Eye (tissue), 1 donor: ENCODE measurements around the gene AMH.
A peak's percentile ranks its signal among the peaks of the same experiment; 100 is the strongest.
"Not testable (repeated sequence)": the region's sequence is repeated elsewhere in the genome, so short reads cannot be mapped to it uniquely, and the experiment has no call there.

Source experiments
- DNase-seq: peaks from one replicate; pipeline ENCODE4 v3.0.0-alpha.2; 2015

Gene AMH

DNA sequence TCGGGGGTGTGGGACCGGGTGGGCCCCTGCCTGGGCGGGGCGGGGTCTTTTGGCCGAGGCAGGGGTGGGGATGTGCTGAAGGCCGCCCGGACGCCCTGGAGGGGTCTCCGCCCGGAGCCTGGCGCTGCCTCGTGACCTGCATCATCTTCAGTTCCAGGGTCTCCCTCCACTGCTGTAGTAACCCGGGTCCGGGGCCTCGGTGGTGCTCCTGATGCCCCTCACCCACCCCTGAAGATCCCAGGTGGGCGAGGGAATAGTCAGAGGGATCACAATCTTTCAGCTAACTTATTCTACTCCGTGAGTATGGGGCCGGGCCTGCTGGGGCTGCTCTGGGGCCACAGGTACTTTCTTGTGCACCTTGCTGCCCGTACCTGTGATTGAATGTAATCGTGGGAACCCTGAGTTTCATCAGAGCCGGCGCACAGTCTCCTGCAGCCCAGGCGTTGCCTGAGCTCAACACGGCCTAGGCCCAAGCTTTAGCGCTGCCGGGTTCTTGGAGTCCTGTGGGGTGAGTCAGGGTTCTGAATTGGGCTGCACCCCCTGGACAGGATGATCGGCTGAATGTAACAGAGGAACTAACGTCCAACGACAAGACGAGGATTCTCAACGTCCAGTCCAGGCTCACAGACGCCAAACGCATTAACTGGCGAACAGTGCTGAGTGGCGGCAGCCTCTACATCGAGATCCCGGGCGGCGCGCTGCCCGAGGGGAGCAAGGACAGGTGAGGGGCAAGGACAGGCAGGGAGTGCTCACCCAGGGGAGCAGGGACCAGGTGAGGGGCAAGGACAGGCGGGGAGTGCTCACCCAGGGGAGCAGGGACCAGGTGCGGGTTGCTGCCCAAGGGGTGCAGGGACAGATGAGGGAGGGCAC lies 22.3 kb downstream of the AMH start:
- DNase-seq = peak; percentile 24

DNA sequence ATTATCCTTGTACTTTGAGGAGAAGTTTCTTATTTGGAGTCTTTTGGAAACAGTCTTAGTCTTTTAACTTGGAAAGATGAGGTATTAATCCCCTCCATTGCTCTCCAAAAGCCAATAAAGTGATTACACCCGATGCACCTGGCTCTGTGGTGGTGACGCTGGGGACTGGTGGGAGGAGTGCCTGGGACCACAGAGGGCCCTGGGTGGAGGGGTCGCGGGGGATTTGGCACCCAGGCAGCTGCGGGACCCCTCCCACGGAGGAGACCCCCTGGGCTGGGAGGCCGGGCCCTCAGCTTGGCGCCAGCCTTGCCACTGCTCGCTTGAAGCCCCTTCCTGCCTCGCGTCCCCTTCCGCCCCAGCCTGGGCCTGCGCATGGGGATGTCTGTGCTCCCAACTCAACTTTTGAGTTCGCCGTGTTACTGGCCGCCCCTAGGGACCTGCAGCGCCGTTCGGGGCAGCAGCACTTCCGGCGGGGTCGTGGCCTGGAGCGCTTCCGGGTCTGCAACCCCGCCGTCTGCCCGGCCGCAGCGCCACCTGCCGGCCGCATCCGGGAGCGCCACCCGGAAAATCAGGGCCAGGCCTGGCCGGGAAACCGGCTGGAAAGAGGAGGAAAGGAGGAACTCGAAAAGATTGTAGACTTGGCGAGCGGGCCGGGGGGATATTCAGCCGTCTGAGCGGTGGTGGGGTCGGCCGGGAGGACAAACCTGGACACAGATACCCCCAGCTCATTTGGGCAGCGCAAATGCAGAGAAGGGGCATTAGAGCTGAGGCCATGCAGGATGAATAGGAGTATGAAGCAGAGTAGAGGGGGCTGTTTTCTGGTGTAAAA lies 24.4 kb downstream of the AMH start:
- peak; percentile 91 for DNase-seq

DNA sequence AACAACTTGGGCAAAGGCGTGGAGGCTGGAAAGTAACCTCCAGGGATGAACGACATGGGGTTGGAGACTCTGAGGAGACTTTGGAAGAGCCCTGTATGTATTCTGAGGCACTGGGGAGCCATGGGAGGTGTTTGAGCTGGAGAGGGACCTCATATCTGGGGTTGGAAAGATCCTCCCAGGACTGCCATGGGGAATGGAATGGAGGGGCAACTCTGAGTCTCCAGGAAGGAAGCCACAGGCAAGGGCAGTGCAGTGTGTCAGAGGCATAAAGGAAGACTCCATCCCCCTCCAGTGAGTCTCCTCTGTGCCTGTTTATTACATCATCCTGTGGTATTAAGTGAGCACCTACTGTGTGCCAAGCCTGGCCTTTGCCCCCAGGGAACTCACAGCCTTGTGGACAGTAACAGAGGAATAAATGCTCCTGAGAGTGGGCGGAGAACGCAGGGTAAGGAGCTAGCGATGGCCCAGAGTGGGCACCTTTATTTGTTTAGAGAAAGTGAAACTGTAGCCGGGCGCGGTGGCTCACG lies 25.1 kb downstream of the AMH start:
- no peak for DNase-seq

DNA sequence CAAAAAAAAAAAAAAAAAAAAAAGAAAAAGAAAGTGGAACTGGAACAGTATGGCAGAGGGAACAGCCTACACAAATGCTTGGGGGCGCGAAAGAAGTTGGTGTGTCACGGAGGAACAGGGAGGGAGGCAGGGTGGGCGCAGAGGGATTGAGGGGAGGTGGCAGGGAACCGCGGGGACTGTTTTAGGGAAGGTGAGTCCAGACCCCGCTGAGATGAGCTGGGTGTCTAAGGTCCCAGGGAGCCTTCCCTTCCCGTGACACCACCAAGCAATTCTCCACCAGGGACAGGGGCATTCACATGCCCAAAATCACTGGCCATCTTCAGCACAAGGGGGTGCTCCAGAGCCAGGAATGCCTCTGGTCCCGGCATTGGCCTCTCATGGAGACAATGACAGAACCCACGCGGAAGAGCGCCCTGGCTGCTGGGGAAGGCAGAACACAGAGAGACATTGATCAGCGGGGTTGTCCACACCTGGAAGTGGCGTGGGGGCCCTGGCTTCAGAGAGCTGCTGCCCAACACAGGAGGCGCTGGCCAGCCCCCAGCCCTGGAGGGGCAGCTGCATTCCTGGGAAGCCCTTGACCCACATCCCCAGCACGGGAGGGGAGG lies 25.9 kb downstream of the AMH start:
- DNase-seq = peak; percentile 89

DNA sequence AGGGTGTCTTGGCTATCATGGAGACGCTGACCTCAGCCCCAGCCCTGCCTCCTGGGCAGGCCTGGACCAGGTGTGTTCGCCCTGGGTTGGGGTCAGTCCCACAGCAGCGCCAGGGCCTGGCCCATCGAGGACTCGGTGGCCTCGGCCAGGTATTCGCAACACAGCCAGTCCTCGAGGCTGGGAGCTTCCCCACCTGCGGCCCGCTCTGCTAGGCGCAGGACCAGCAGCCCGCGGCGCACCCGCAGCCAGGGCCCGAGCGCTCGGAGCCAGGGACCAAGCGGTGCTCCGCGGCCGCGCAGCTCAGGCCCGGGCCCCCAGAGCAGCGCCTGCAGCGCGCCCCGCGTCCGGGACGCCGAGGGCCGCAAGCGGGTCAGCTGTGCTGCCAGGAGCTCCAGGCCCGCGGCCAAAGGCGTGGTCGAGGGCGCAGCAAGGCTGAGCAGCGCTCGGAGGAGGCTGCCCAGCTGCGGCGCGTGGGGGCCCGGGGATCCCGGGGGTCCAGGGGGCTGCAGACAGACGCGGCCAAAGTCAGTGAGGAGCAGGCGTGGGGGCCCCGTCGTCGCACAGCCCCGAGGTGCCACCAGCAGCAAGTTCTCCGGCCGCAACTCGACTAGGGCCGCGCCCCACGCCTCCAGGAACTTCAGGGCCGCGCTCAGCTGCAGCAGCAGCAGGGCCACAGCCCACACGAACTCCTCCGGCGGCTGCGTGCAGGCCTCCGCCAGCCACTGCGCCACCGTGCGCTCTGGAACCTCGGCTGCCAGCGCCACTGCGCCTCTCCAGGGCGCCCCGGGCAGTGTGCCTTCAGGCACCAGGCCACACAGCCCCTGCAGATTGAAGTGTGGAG lies 26.7 kb downstream of the AMH start:
- no peak for DNase-seq

DNA sequence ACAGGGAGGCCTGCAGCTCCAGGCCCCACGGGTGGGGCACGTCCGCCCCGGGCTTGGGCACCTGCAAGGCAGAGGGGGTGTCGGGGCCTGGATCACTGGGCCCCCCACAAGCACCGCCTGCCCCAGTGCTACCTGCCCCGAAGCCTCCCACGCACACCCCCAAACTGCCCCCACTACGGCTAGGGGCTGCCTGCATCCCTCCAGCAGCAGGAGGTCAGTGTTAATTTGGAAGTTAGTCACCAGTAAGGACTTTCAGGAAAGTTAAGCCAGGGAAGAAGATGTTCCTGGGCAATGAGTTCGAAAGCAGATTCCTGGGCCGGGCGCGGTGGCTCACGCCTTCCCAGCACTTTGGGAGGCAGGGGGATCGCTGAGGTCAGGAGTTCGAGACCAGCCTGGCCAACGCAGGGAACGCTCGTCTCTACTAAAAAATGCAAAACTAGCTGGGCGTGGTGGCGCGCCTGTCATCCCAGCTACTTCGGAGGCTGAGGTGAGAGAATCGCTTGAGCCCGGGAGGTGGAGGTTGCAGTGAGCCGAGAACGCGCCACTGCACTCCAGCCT lies 27.4 kb downstream of the AMH start:
- no peak for DNase-seq

DNA sequence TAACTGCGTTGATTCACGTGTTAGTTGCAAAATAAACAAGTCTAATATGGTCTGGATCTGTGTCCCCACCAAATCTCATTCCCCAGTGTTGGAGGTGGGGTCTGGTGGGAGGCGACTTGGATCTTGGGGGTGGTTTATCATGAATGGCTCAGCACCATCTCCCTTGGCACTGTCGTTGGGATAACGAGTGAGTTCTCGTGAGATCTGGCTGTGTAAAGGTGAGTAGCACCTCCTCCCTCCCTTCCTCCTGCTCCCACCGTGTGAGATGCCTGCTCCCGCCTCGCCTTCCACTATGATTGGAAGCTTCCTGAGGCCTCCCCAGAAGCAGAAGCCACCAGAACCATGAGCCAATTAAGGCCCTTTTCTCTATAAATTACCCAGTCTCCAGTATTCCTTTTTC lies 28.0 kb downstream of the AMH start:
- DNase-seq = no peak

DNA sequence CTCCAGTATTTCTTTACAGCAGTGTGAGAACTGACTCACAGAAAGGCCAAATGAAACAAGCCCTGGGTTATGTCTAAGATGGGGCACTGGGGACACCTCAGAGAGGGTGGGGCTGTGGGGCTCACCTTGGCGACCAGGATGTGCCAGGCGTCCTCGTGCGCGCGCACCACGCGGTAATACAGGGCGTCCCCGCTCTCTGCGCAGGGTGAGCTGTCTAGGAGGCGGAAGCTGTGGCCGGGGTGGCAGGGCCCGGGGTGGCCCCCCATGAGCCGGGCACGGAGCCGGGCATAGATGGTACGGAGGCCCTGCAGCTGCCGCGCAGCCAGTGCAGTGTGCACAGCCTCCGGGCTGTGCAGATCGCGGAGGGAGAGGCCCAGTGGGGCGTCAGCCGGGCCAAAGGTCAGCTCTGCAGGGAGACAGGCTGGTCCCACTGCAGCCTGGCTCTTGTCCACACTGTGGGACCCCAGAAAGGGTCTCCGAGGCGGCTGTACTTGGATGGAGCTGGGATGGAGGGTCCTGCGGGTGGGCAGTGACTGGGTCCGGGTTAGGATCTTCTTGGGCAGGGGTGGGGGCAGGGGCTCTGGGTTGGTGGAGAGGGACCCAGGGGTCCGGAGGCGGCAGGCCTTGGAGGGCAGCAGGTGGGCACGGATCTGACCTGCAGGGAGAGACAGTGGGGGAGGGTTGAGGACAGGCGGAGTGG lies 29.5 kb downstream of the AMH start:
- no peak for DNase-seq

DNA sequence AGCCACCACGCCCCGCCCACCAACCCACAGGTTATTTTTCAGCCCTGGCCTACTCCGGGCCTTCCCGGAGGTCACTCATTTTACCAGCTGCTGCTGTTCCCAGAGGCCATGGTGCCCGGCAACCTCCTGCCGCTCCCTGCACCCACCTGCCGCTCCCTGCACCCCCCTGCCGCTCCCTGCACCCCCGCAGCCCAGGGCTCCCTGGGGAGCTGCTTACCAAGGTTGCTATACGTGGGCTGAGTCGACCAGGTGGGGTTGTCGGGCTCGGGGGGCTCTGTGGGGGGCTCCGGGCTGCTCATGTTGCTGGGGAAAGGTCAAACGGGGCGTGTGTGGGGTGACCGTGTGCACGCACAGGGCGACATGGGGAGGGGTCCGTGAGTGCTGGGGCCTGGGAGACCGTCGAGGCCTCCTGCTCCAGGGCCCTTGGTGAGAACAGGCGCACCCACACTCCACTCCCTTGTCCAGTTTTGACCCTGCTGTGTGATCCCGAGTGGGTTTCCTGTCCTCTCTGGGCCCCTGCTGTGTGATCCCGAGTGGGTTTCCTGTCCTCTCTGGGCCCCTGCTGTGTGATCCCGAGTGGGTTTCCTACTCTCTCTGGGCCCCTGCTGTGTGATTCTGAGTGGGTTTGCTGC lies 31.6 kb downstream of the AMH start:
- no peak for DNase-seq

DNA sequence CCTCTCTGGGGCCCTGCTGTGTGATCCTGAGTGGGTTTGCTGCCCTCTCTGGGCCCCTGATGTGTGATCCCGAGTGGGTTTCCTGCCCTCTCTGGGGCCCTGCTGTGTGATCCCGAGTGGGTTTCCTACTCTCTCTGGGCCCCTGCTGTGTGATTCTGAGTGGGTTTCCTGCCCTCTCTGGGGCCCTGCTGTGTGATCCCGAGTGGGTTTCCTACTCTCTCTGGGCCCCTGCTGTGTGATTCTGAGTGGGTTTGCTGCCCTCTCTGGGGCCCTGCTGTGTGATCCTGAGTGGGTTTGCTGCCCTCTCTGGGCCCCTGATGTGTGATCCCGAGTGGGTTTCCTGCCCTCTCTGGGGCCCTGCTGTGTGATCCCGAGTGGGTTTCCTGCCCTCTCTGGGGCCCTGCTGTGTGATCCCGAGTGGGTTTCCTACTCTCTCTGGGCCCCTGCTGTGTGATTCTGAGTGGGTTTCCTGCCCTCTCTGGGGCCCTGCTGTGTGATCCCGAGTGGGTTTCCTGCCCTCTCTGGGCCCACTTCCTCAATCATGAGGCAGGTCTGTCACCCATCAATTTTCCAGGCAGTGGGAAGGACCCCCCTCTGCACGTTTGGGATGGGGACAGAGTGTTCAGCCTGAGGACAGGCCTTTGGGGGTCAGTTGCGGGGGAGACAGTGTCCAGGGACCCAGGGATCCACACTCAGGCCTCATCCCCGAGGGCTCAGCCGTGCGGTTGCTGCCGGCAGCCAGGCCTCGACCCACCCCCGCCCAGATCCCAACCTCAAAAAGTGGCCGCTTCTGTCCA lies 32.3 kb downstream of the AMH start:
- DNase-seq = not testable (repeated sequence)

DNA sequence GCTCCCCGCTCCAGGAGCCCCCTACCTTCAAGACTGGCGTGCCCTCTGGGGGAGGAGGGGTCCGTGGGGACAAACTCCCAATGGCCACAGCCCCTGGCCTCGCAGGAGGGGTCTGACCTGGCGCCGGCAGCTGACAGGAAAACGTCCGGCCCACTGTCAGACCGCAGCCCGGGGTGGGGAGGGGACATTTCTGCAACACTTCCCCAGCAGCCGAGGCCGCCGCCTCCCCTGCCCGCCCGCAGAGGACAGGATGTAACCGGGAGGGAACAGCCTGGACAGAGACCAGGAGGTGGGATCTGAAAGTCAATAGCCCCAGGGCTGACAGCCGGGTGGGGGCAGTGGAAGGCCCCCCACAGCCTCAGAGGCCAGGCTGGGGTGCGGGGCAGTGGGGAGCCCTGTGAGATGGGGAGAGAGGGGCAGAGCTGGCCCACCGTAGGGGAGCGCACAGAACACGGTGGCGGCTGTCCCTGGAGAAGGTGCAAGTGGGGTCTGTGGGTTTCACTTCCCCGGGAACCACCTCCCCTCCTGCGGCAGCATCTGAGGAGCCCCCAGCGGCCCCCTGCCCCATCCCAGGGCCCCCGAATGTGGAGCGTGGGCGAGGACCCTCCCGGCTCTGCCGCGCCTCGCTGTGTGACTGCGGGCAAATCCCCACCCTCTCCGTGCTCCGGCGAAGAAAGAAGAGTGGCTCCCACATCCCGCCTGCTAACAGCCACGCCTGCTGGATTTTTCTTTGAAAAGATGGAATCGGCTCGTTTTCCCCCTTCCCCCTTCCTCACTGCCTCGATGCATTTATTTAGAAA lies 33.1 kb downstream of the AMH start, which contains the start of gene PEAK3:
Gene PEAK3, minus strand, starts transcription at position 114 of the 800 bp plus-strand sequence. CDS start 1,244 bp downstream, outside the sequence.
- DNase-seq = peak; percentile 47

DNA sequence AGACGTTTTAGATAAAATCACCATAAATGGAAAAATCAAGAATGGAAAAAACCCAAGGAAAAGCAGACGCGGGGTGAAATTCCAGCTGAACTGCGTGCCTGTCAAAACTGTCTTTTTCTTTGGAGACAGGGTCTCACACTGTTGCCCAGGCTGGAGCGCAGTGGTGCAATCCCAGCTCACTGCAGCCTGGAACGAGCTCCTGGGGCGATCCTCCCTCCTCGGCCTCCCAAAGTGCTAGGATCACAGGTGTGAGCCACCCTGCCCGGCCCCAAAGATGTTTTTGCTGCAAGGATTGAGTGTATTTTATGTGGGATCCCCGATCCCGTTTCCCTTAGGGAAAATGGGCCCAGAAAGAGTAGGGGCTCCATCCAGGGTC lies 33.7 kb downstream of the AMH start:
- DNase-seq = no peak

DNA sequence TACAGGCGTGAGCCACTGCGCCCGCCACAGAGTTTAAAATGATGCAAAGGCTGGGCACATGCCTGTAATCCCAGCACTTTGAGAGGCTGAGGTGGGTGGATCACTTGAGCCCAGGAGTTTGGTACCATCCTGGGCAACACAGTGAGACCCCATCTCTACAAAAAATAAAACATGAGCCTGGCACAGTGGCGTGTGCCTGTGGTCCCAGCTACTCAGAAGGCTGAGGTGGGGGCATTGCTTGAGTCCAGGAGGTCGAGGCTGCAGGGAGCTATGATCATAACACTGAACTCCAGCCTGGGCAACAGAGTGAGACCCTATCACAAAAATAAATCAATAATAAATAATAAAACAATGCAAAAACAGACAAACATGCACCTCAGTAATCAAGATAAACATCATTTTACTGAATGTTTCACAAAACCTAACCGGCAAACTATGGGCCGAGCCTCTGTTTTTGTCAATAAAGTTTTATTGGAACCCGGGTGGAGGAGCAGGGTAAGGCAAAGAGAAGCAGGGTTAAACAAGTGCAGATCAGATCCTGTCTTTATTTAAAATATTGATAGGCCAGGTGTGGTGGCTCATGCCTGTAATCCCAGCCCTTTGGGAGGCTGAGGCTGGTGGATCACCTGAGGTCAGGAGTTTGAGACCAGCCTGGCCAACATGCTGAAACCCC lies 34.8 kb downstream of the AMH start:
- DNase-seq = no peak

DNA sequence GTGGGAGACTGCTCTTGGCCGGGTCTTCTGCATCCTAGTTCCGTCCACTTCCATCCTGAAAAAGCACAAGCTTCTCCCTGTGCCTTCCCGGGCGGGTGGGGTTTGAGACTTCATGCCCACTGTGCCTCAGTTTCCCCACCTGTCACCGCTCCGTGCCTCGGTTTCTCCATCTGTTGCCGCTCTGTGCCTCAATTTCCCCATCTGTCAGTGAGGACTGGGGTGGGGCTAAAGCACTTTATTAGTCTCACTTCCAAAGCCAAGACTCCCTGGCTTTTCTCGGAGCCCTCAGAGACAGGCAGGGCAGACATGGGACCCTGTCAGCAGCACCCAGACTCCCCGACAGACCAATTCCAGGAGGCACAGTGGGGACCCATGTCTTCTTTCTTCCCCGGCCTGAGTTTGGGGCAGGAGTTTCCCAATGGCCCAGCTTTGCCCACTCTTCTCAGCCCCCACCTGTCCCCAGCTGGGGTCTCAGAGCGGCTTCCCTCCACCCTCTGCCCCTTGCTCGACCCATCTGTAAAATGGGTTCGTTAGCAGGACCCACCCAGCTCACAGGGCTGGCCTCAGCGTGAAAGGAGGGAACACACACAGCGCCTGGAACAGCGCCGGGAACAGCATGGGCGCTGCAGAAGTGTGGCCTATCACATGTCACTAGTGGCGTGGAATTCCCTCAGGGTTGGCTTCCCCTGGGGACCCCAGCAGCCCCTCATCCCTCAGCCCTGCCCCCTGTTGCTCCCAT lies 37.4 kb downstream of the AMH start:
- no peak for DNase-seq

DNA sequence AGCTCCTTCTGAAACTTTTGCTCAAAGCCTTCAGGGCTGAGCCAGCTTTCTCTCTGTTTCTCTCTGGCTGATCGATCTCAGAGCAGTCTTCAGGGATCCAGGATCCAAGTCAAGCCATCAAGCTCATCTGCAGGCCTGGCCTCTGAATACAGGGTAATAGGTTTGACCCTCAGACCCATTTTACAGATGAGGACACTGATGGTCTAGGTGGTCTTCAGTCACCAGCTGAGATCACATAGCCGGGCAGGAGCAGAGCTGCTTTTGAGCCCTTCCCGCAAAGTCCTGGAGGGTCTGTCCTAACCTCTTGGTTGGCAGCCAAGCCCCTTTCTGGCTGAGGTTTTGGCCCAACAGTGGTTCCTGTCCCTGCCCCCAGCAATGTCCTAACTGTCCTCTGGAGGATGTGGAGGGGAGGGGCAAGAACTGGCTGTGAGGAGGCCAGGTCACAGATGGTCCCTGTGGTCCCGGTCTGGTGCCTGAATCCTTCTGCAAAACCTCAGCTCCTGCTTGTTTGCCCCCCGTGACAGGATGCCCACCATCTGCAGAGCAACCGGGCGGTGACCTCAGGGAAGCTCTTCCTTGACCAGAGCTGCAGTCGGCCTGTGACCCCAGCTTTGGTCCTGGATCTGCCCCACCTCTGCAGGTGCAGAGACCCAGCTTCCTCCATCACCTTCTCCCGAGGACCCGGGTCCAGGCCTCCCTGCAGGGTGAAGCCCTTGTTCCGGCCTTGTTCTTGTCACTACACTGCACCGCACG lies 38.6 kb downstream of the AMH start:
- no peak for DNase-seq

DNA sequence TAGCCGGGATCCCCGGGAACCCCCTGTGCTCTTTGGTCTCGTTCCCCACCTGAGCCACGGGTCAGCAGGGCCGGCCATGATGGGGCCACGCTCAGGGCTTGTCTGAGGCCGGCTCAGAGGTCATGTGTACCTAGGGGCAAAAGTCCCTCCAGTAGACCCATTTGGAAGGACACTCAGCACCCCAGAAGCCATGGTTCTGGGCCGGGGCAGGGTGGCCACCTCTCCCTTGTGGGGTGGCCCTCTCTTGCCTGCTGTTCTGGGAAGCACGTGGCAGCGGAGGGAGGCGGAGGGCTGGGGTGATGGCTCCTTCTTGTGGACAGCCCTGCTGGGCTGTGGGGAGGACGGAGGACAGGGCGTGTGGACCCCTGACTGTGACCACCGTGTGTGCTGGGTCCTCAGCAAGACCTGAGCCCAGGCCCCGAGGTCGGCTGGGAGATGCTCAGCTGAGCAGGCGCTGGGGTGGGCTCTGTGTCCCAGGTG lies 39.3 kb downstream of the AMH start:
- DNase-seq = no peak
